ENCODE measurements around the gene RBBP8NL.
A peak's percentile ranks its signal among the peaks of the same experiment; 100 is the strongest.
"Not testable (repeated sequence)": the region's sequence is repeated elsewhere in the genome, so short reads cannot be mapped to it uniquely, and the experiment has no call there.

The RBBP8NL gene

GRCh38 chr20:62374331-62375152, 52.8 kb downstream of the RBBP8NL start:
- H2AK5ac ChIP-seq (ENCODE audit: low read length) = peak overlapping the region; percentile 39
- H3K79me2 ChIP-seq (ENCODE audit: control insufficient read depth, insufficient read depth, low read length, poor library complexity) = peaks cover 6% of the 10 kb centered on the region
- H3K23ac ChIP-seq (ENCODE audit: low read length) = no peak overlapping the region
- no peak overlapping the region for H3K27ac ChIP-seq (ENCODE audit: low read depth, low read length)
- H3K27me3 ChIP-seq (ENCODE audit: insufficient read depth, low read length) = no peaks in the 10 kb centered on the region
- H3K4me2 ChIP-seq (ENCODE audit: low read length) = no peak overlapping the region
- peak overlapping the region; percentile 20 for H4K91ac ChIP-seq (ENCODE audit: low read depth, low read length)
- H3K4me1 ChIP-seq (ENCODE audit: control insufficient read depth in 1 of 2, insufficient read depth in 2 of 2, low read length in 2 of 2) = peaks cover 32 to 38% of the 10 kb centered on the region in 2 experiments
- no peak overlapping the region for H4K12ac ChIP-seq (ENCODE audit: low read depth, low read length)
- no peak for DNase-seq
- no peak overlapping the region for H3K4ac ChIP-seq (ENCODE audit: low read depth, low read length)
- peak overlapping the region; percentile 50 for H2BK12ac ChIP-seq (ENCODE audit: low read length)
- H2BK5ac ChIP-seq (ENCODE audit: low read depth, low read length, poor library complexity) = no peak overlapping the region
- H3K18ac ChIP-seq (ENCODE audit: low read length) = no peak overlapping the region
- H3K79me1 ChIP-seq (ENCODE audit: low read length) = peaks cover 32% of the 10 kb centered on the region
- H2AFZ ChIP-seq (ENCODE audit: insufficient read depth, low read length, poor library complexity) = no peak overlapping the region
- no peak overlapping the region for H3K9ac ChIP-seq (ENCODE audit: low read length)
- no peaks in the 10 kb centered on the region for H3K9me3 ChIP-seq (ENCODE audit: insufficient read depth, low read depth, low read length)
- peak overlapping the region; percentile 5 for H2BK120ac ChIP-seq (ENCODE audit: insufficient read depth, low read length, poor library complexity)
- no peak overlapping the region for H3K4me3 ChIP-seq (ENCODE audit: low read depth, low read length)
- H3K36me3 ChIP-seq (ENCODE audit: control insufficient read depth in 1 of 2, insufficient read depth in 2 of 2, low read length in 2 of 2) = no peaks in the 10 kb centered on the region
- no CpG with 5 or more reads among the region's 24 CpGs for WGBS (ENCODE audit: extremely low coverage, insufficient coverage, insufficient read length)
- H4K8ac ChIP-seq (ENCODE audit: low read depth, low read length) = no peak overlapping the region
- peak overlapping the region; percentile 13 for H3K14ac ChIP-seq (ENCODE audit: low read length)

DNA sequence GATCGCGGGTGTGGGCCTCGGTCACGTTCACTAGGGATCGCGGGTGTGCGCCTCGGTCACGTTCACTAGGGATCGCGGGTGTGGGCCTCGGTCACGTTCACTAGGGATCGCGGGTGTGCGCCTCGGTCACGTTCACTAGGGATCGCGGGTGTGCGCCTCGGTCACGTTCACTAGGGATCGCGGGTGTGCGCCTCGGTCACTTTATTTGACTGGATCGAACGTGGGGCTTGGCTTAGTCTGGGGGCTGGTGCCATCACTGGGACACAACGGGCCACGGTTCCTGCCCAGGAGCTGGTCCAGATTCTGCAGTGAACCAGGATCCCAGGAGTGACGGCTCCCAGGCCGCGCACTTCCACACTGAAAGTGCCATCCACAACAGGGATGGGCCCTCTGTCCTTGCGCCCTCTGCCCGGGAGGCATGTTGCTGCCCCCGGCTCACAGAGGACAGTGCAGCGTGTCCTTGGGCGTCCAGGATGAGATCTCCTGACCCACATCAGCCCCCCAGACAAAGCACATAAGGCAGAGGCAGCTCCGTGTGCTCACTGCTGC, 53.6 kb downstream of the RBBP8NL start:
- not testable (repeated sequence) for H4K12ac ChIP-seq (ENCODE audit: low read depth, low read length); H2BK120ac ChIP-seq (ENCODE audit: insufficient read depth, low read length, poor library complexity); H2AFZ ChIP-seq (ENCODE audit: insufficient read depth, low read length, poor library complexity); H3K4me2 ChIP-seq (ENCODE audit: low read length); DNase-seq; H4K8ac ChIP-seq (ENCODE audit: low read depth, low read length); H4K91ac ChIP-seq (ENCODE audit: low read depth, low read length); H2AK5ac ChIP-seq (ENCODE audit: low read length); H3K14ac ChIP-seq (ENCODE audit: low read length); H3K4ac ChIP-seq (ENCODE audit: low read depth, low read length); H3K27ac ChIP-seq (ENCODE audit: low read depth, low read length); H3K36me3 ChIP-seq (ENCODE audit: control insufficient read depth in 1 of 2, insufficient read depth in 2 of 2, low read length in 2 of 2); H3K27me3 ChIP-seq (ENCODE audit: insufficient read depth, low read length); H3K18ac ChIP-seq (ENCODE audit: low read length); H2BK12ac ChIP-seq (ENCODE audit: low read length); H3K23ac ChIP-seq (ENCODE audit: low read length); H3K9ac ChIP-seq (ENCODE audit: low read length); H3K9me3 ChIP-seq (ENCODE audit: insufficient read depth, low read depth, low read length); H3K79me2 ChIP-seq (ENCODE audit: control insufficient read depth, insufficient read depth, low read length, poor library complexity); H3K4me3 ChIP-seq (ENCODE audit: low read depth, low read length); H2BK5ac ChIP-seq (ENCODE audit: low read depth, low read length, poor library complexity)
- no CpG with 5 or more reads among the region's 40 CpGs for WGBS (ENCODE audit: extremely low coverage, insufficient coverage, insufficient read length)
- H3K4me1 ChIP-seq (ENCODE audit: control insufficient read depth in 1 of 2, insufficient read depth in 2 of 2, low read length in 2 of 2) = peaks cover 39 to 42% of the 10 kb centered on the region in 2 experiments
- H3K79me1 ChIP-seq (ENCODE audit: low read length) = peaks cover 37% of the 10 kb centered on the region

GRCh38 chr20:62372042-62372993, 55.0 kb downstream of the RBBP8NL start:
- Histone ChIP-seq H3K18ac (ENCODE audit: low read length) (no peak overlapping the region), H3K9ac (ENCODE audit: low read length) (no peak overlapping the region), H2AFZ (ENCODE audit: insufficient read depth, low read length, poor library complexity) (no peak overlapping the region), H3K4ac (ENCODE audit: low read depth, low read length) (no peak overlapping the region), H4K8ac (ENCODE audit: low read depth, low read length) (no peak overlapping the region), H3K79me1 (ENCODE audit: low read length) (peaks cover 39% of the 10 kb centered on the region), H3K79me2 (ENCODE audit: control insufficient read depth, insufficient read depth, low read length, poor library complexity) (peaks cover 2% of the 10 kb centered on the region), H3K27ac (ENCODE audit: low read depth, low read length) (no peak overlapping the region), H3K14ac (ENCODE audit: low read length) (no peak overlapping the region), H3K4me2 (ENCODE audit: low read length) (no peak overlapping the region), H2BK120ac (ENCODE audit: insufficient read depth, low read length, poor library complexity) (no peak overlapping the region), H3K4me3 (ENCODE audit: low read depth, low read length) (no peak overlapping the region), H3K4me1 (ENCODE audit: control insufficient read depth in 1 of 2, insufficient read depth in 2 of 2, low read length in 2 of 2) (peaks cover 41 to 42% of the 10 kb centered on the region in 2 experiments), H2BK5ac (ENCODE audit: low read depth, low read length, poor library complexity) (no peak overlapping the region), H4K12ac (ENCODE audit: low read depth, low read length) (no peak overlapping the region), H2AK5ac (ENCODE audit: low read length) (peak overlapping the region; percentile 26), H3K27me3 (ENCODE audit: insufficient read depth, low read length) (no peaks in the 10 kb centered on the region), H2BK12ac (ENCODE audit: low read length) (no peak overlapping the region), H3K36me3 (ENCODE audit: control insufficient read depth in 1 of 2, insufficient read depth in 2 of 2, low read length in 2 of 2) (no peaks in the 10 kb centered on the region), H3K9me3 (ENCODE audit: insufficient read depth, low read depth, low read length) (no peaks in the 10 kb centered on the region), H3K23ac (ENCODE audit: low read length) (no peak overlapping the region), H4K91ac (ENCODE audit: low read depth, low read length) (no peak overlapping the region)
- DNase-seq = no peak
- no CpG with 5 or more reads among the region's 29 CpGs for WGBS (ENCODE audit: extremely low coverage, insufficient coverage, insufficient read length)

DNA sequence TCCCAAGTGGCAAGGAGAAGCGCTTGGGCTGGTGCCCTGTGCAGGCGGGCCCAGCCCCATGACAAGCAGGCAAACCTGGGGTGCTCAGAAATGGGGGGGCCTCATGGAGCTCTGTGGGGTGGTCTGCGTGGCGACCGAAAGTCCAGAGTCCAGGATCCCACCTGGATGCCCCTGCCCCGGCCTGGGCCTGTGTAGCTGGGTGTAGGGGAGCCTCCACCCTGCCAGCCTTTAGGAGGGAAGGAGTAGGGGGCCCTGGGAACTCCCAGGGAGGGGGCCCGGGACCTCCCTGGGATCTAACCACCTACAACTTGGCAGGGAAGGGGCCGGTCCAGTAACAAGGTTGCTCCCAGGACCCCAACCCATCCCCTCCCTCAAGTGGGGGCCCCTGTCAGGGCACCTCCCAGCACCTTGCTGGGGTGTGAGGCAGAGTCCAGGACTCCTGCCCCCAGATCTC, 55.7 kb downstream of the RBBP8NL start:
- no peak overlapping the region for H2BK12ac ChIP-seq (ENCODE audit: low read length)
- H3K79me1 ChIP-seq (ENCODE audit: low read length) = peaks cover 37% of the 10 kb centered on the region
- H3K9me3 ChIP-seq (ENCODE audit: insufficient read depth, low read depth, low read length) = no peaks in the 10 kb centered on the region
- H3K4me3 ChIP-seq (ENCODE audit: low read depth, low read length) = no peak overlapping the region
- H3K36me3 ChIP-seq (ENCODE audit: control insufficient read depth in 1 of 2, insufficient read depth in 2 of 2, low read length in 2 of 2) = no peaks in the 10 kb centered on the region
- no peak overlapping the region for H3K18ac ChIP-seq (ENCODE audit: low read length)
- H3K9ac ChIP-seq (ENCODE audit: low read length) = no peak overlapping the region
- no peak for DNase-seq
- H3K14ac ChIP-seq (ENCODE audit: low read length) = no peak overlapping the region
- no peaks in the 10 kb centered on the region for H3K27me3 ChIP-seq (ENCODE audit: insufficient read depth, low read length)
- H4K8ac ChIP-seq (ENCODE audit: low read depth, low read length) = no peak overlapping the region
- no peak overlapping the region for H2AK5ac ChIP-seq (ENCODE audit: low read length)
- no peak overlapping the region for H2BK5ac ChIP-seq (ENCODE audit: low read depth, low read length, poor library complexity)
- peaks cover 5% of the 10 kb centered on the region for H3K79me2 ChIP-seq (ENCODE audit: control insufficient read depth, insufficient read depth, low read length, poor library complexity)
- peaks cover 35% of the 10 kb centered on the region in 2 experiments for H3K4me1 ChIP-seq (ENCODE audit: control insufficient read depth in 1 of 2, insufficient read depth in 2 of 2, low read length in 2 of 2)
- no peak overlapping the region for H2AFZ ChIP-seq (ENCODE audit: insufficient read depth, low read length, poor library complexity)
- H3K4me2 ChIP-seq (ENCODE audit: low read length) = no peak overlapping the region
- WGBS (ENCODE audit: extremely low coverage, insufficient coverage, insufficient read length) = no CpG with 5 or more reads among the region's 8 CpGs
- H2BK120ac ChIP-seq (ENCODE audit: insufficient read depth, low read length, poor library complexity) = no peak overlapping the region
- peak overlapping the region; percentile 21 for H4K91ac ChIP-seq (ENCODE audit: low read depth, low read length)
- no peak overlapping the region for H3K27ac ChIP-seq (ENCODE audit: low read depth, low read length)
- no peak overlapping the region for H3K23ac ChIP-seq (ENCODE audit: low read length)
- no peak overlapping the region for H4K12ac ChIP-seq (ENCODE audit: low read depth, low read length)
- H3K4ac ChIP-seq (ENCODE audit: low read depth, low read length) = no peak overlapping the region
